GM23338 (cell line): ENCODE results near the gene HSF4.

Experiments used
- CTCF ChIP-seq, 2 experiments: fragments of 200-600 bp in 1 of 2; sonication (generic) in 1 of 2; conservative IDR thresholded peaks; 2 replicates each; pipeline versions ENCODE4 v1.5.1 to v1.6.1; 2016 to 2017; ENCODE audit warnings: antibody characterized with exemption in 2 of 2, low read depth in 2 of 2, mild to moderate bottlenecking in 2 of 2, moderate library complexity in 1 of 2
- EZH2 ChIP-seq: fragments of 200-600 bp; sonication (generic); IDR thresholded peaks from one replicate; pipeline ENCODE4 v1.8.0; 2017; ENCODE audit warnings: antibody characterized with exemption, mild to moderate bottlenecking, low read depth; ENCODE audit not compliant: unreplicated experiment
- EZH2phosphoT487 ChIP-seq: fragments of 200-600 bp; sonication (generic); IDR thresholded peaks from one replicate; pipeline ENCODE4 v1.8.1; 2018; ENCODE audit warnings: antibody characterized with exemption; ENCODE audit not compliant: unreplicated experiment
- JUNB ChIP-seq: IDR thresholded peaks from one replicate; pipeline ENCODE4 v1.6.1; 2016; ENCODE audit warnings: antibody characterized with exemption; ENCODE audit not compliant: unreplicated experiment
- NANOG ChIP-seq: IDR thresholded peaks from 2 replicates; pipeline ENCODE4 v1.6.1; 2016; ENCODE audit warnings: antibody characterized with exemption, borderline replicate concordance
- POLR2AphosphoS5 ChIP-seq: IDR thresholded peaks from 2 replicates; pipeline ENCODE4 v1.6.1; 2016; ENCODE audit warnings: antibody characterized with exemption, low read depth
- REST ChIP-seq: IDR thresholded peaks from one replicate; pipeline ENCODE4 v1.6.1; 2018; ENCODE audit warnings: antibody characterized with exemption; ENCODE audit not compliant: unreplicated experiment

- TF ChIP-seq JUNB (no peak), EZH2 (peak; percentile 18), POLR2AphosphoS5 (no peak), REST (no peak), CTCF (conservative IDR thresholded peaks at IDR 0.05; ENCODE audit: low read depth in 2 of 2) (no peak), EZH2phosphoT487 (no peak), NANOG (no peak)
Measured at GRCh38 chr16:67184453-67184994, 20.0 kb downstream of the HSF4 start.
